Uterus (tissue), 4 donors: ENCODE data around the gene MCU. TPM values are rescaled to one million over a fixed set of nuclear protein-coding genes. Genes with fewer than 3 reads are reported as not detected.
A peak's percentile ranks its signal among the peaks of the same experiment; 100 is the strongest.

Source experiments
- DNase-seq, 2 donors: peaks; one replicate each; pipeline ENCODE4 v3.0.0-alpha.2; 2019 to 2020
- H3K27ac ChIP-seq, 2 donors: fragments of 200-600 bp; sonication (generic); 1 replicate in 1 of 2; 2 replicates in 1 of 2; pipeline ENCODE4 v1.5.1; 2016 to 2018
- H3K27me3 ChIP-seq, 2 donors: fragments of 200-600 bp; sonication (generic); one replicate each; pipeline ENCODE4 v1.5.1; 2018 to 2019; ENCODE audit warnings: control low read depth in 1 of 2
- H3K36me3 ChIP-seq, 2 donors: fragments of 200-600 bp; sonication (generic); one replicate each; pipeline ENCODE4 v1.5.1; 2019; ENCODE audit warnings: control low read depth in 1 of 2
- H3K4me1 ChIP-seq, 2 donors: fragments of 200-600 bp; sonication (generic); one replicate each; pipeline ENCODE4 v1.5.1; 2018 to 2019; ENCODE audit warnings: control low read depth in 1 of 2
- H3K4me3 ChIP-seq, 2 donors: fragments of 200-600 bp; sonication (generic); 1 replicate in 1 of 2; 2 replicates in 1 of 2; pipeline ENCODE4 v1.5.1; 2018 to 2019; ENCODE audit warnings: mild to moderate bottlenecking in 1 of 2
- H3K9me3 ChIP-seq, 2 donors: fragments of 200-600 bp; sonication (generic); one replicate each; pipeline ENCODE4 v1.5.1; 2019; ENCODE audit warnings: control low read depth in 1 of 2
- POLR2A ChIP-seq, 2 donors: fragments of 450-650 bp; IDR thresholded peaks; one replicate each; pipeline ENCODE4 v1.6.1; 2016; ENCODE audit warnings: antibody characterized with exemption in 2 of 2, mild to moderate bottlenecking in 1 of 2, moderate library complexity in 1 of 2
- intact Hi-C: fragments of 100-400 bp; cut with DNase I; formaldehyde crosslinking; loops from one replicate; pipeline ENCODE4 v1.15.1; 2023; ENCODE audit warnings: low total_unique reads
- total RNA-seq, 4 donors: library from RNA; depleted of rRNA in 3 of 4; stranded (reverse); fragments of >200 nt in 3 of 4; gene quantifications; one replicate each; pipeline versions ENCODE4 v1.1.0 to v1.2.4, GENCODE V29; 2014 to 2023
- TF ChIP-seq, protein P1 (sequence below), 4 experiments: fragments of 200-600 bp in 2 of 4; fragments of 450-650 bp in 2 of 4; sonication (generic) in 2 of 4; IDR thresholded peaks; one replicate each; pipeline ENCODE4 v1.5.1; 2016 to 2019; ENCODE audit warnings: antibody characterized with exemption in 4 of 4, mild to moderate bottlenecking in 2 of 4, moderate library complexity in 1 of 4
- donor health status: DM: yes; HTN: yes; CAD: no.

Gene MCU
- total RNA-seq, 4 donors from 2014 or later: 13.2 to 35.8 (median 24.6) TPM

DNA sequence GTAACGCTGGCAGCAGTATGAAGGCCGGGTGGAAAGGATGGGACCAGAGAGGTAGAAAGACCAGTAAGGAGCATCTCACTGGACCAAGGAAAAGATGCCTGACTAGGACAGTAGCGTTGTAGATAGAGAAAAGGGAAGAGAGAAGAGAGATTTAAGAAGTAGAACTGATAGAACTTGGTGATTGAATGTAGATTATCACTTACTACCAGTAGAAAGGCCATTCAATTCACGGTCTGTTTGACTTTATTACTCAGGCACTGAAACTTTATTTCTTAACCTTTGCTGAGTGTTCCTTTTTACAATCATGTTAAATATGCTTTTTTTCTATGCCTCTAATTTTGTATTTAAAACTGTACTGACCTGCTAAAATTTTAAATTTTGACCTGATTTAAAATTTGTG is 12.2 kb downstream of the MCU start:
- TF ChIP-seq POLR2A (IDR thresholded peaks at IDR 0.05): no peak
- TF ChIP-seq, protein P1, sequence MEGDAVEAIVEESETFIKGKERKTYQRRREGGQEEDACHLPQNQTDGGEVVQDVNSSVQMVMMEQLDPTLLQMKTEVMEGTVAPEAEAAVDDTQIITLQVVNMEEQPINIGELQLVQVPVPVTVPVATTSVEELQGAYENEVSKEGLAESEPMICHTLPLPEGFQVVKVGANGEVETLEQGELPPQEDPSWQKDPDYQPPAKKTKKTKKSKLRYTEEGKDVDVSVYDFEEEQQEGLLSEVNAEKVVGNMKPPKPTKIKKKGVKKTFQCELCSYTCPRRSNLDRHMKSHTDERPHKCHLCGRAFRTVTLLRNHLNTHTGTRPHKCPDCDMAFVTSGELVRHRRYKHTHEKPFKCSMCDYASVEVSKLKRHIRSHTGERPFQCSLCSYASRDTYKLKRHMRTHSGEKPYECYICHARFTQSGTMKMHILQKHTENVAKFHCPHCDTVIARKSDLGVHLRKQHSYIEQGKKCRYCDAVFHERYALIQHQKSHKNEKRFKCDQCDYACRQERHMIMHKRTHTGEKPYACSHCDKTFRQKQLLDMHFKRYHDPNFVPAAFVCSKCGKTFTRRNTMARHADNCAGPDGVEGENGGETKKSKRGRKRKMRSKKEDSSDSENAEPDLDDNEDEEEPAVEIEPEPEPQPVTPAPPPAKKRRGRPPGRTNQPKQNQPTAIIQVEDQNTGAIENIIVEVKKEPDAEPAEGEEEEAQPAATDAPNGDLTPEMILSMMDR (IDR thresholded peaks at IDR 0.05): no peak
- intact Hi-C loops: no loop called here
- H3K36me3 ChIP-seq: no peaks in the 10 kb centered on the region
- H3K4me3 ChIP-seq: no peak overlapping the region
- no peaks in the 10 kb centered on the region for H3K27me3 ChIP-seq
- H3K27ac ChIP-seq: no peak overlapping the region
- no peaks in the 10 kb centered on the region for H3K9me3 ChIP-seq
- H3K4me1 ChIP-seq: peaks cover 4 to 6% of the 10 kb centered on the region in 2 donors
- DNase-seq: no peak

DNA sequence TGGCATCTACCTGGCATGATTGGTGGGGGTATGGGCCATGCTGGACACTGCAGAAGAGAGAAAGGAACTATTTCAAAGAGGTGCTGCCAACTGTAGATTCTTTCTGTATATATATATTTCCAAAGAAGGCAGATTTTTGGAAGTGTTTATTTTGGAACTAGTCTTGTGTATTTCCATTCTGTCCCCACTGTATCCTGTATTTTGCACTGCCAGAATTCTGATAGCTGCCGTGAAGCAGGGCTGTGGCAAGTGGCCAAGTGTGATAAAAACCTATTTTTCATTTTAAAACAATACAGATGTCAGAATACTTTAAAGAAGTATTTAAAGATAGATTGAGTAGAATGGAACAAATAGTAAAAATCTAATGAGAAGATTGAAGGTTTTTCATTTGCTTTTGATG is 17.1 kb downstream of the MCU start:
- H3K27me3 ChIP-seq: no peaks in the 10 kb centered on the region
- intact Hi-C loops: no loop called here
- H3K4me3 ChIP-seq: no peak overlapping the region
- peaks cover 0 to 6% of the 10 kb centered on the region in 2 donors for H3K4me1 ChIP-seq
- peak in 1 of 2 donors; percentile 39 for DNase-seq
- TF ChIP-seq, protein P1 (IDR thresholded peaks at IDR 0.05): no peak
- TF ChIP-seq POLR2A (IDR thresholded peaks at IDR 0.05): no peak
- no peaks in the 10 kb centered on the region for H3K36me3 ChIP-seq
- H3K27ac ChIP-seq: peak overlapping the region; percentile 63 to 87
- H3K9me3 ChIP-seq: no peaks in the 10 kb centered on the region

DNA sequence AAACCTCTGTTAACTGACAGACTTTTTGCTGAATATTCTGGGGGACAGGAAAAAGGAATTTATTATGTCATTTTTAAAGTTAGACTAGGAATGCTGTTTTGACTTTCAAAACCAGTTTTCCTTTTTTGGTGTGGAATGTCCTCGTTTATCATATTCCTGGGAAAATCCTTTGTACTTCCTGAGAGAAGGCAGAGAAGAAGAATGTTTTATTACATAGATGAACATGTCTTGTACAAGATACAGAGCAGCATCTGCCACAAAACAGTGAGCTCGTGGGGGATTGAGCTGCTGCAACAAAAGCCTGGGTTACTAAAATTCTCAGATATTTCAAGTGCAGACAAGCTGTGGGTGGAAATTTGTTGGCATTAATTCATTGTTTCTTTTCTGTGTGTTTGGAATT is 20.2 kb downstream of the MCU start:
- Histone ChIP-seq H3K4me3 (no peak overlapping the region), H3K27me3 (no peaks in the 10 kb centered on the region), H3K27ac (peak overlapping the region; percentile 69 to 87), H3K4me1 (peaks cover 0 to 6% of the 10 kb centered on the region in 2 donors), H3K36me3 (no peaks in the 10 kb centered on the region), H3K9me3 (no peaks in the 10 kb centered on the region)
- TF ChIP-seq, protein P1 (IDR thresholded peaks at IDR 0.05): no peak
- TF ChIP-seq POLR2A (IDR thresholded peaks at IDR 0.05): no peak
- intact Hi-C loops: no loop called here
- peak in 1 of 2 donors; percentile 29 for DNase-seq

DNA sequence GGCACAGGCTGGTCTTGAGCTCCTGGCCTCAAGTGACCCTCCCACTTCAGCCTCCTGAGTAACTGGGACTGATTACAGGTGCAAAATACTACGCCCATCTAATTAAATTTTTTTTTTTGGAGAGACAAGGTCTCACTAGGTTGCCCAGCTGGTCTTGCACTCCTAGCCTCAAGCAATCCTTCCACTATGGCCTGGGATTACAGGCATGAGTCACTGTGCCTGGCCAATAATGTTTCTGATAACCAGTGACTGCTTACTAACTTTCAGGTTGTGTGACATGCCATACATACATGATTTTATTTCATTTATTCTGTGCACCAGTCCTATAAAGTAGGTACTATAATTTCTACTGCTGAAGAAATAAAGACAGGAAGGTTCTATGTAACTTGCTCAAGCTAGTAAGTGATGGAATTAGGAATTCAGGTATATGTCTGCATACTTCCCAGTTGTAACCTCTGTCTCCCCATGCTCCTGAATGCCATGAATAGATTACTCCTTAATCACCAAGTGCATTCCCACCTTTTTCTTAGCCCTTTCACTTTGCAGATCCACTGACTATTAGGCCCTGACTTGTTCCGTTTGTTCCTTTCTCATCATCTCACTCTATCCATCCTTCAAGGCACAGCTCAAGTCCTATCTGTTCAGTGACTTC is 28.1 kb downstream of the MCU start:
- no peak overlapping the region for H3K4me3 ChIP-seq
- no peak for DNase-seq
- H3K4me1 ChIP-seq: no peaks in the 10 kb centered on the region
- no peak overlapping the region for H3K27ac ChIP-seq
- no peak for TF ChIP-seq POLR2A (IDR thresholded peaks at IDR 0.05)
- TF ChIP-seq, protein P1 (IDR thresholded peaks at IDR 0.05): no peak
- intact Hi-C loops: no loop called here
- no peaks in the 10 kb centered on the region for H3K36me3 ChIP-seq
- no peaks in the 10 kb centered on the region for H3K27me3 ChIP-seq
- H3K9me3 ChIP-seq: no peaks in the 10 kb centered on the region

DNA sequence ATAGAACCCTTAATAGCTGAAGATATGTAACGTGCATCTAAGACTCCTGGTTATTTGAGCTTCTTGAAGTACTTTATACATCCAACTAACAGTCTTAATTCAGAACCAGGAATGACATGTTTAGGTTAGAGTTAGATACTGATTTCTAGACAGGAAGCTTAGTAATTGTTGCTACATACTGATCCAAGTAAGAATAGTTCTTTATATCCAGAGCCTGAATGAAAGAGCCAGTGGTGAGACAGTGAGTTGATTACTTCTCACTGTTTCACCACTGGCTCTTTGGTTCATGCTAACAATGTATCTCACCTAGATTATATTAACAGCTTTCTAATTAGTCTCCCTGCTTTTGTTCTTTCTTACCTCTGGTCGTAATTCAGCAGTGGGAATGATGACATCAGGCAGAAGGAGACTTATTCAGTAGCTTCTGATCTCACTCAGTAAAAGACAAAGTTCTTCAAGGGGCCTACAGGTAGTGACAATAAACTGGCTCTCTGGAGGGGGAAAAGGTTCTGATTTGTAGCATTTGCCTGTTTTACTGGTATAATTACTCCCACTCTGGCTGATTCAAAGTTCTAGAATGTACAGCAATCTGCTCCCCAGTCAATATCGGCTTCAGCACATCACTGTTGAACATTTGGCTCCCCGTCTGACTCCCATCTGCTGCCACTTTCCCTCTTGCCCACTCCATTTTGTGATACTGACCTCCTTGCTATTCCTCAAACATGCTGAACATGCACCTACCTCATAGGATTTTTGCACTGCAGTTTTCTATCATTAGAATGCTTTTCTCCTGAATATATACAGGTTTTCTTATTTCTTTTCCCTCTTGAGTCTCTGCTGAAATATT is 29.1 kb downstream of the MCU start:
- intact Hi-C loops: no loop called here
- no peaks in the 10 kb centered on the region for H3K9me3 ChIP-seq
- H3K27me3 ChIP-seq: no peaks in the 10 kb centered on the region
- no peak overlapping the region for H3K4me3 ChIP-seq
- no peak for DNase-seq
- no peak for TF ChIP-seq POLR2A (IDR thresholded peaks at IDR 0.05)
- TF ChIP-seq, protein P1 (IDR thresholded peaks at IDR 0.05): no peak
- no peaks in the 10 kb centered on the region for H3K4me1 ChIP-seq
- no peaks in the 10 kb centered on the region for H3K36me3 ChIP-seq
- no peak overlapping the region for H3K27ac ChIP-seq
